HepG2 (cell line): ENCODE measurements around the gene GDI1. TPM values are rescaled to one million over a fixed set of nuclear protein-coding genes. Genes with fewer than 3 reads are reported as not detected.

Source experiments
- ATAC-seq: fragments of 200-7000 bp; cut with Tn5 transposase; 3 replicates; pipeline ENCODE4 v1.9.1; 2020; ENCODE audit warnings: mild to moderate bottlenecking, moderate library complexity
- BruUV-seq: library from RNA; stranded (reverse); fragments of 400-500 nt; replicated peaks from 2 replicates; lab custom pipeline; 2021; lab: Mats Ljungman, UMichigan
- CTCF ChIA-PET: fragments of 300-600 bp; formaldehyde crosslinking; extraction: SDS; loops from one replicate; lab custom pipeline; 2021; ENCODE audit warnings: low total read pairs, inconsistent platforms, low intra/inter-chr PET ratio; lab: Yijun Ruan, JAX
- POLR2A ChIA-PET: fragments of 350-600 bp; sonication (Branson Sonifier 250); formaldehyde crosslinking; loops from one replicate; lab custom pipeline; 2020; ENCODE audit warnings: antibody characterized with exemption, inconsistent platforms; lab: Yijun Ruan, JAX
- DNase-seq: peaks from one replicate; pipeline ENCODE4 v3.0.0-alpha.2; 2015; ENCODE audit warnings: low spot score
- FAIRE-seq: peaks from 3 replicates; lab custom pipeline; 2011; peaks lifted over from hg19 to GRCh38; lab: Jason Lieb, UNC
- H2AFZ ChIP-seq: one replicate; pipeline ENCODE4 v1.6.1; 2011; ENCODE audit warnings: low read length, inconsistent platforms
- H3K27ac ChIP-seq: fragments of 300-600 bp; 3 replicates; pipeline ENCODE4 v1.8.0; 2011; ENCODE audit warnings: mixed run types, mild to moderate bottlenecking, mixed read lengths, low read length, inconsistent platforms; ENCODE audit not compliant: insufficient read depth; ENCODE audit errors: extremely low read length
- H3K27me3 ChIP-seq, 2 experiments: fragments of 200-600 bp in 1 of 2; 2 replicates in 1 of 2; 3 replicates in 1 of 2; pipeline versions ENCODE4 v1.6.0 to v1.8.0; 2011; ENCODE audit warnings: low read length in 2 of 2, mild to moderate bottlenecking in 2 of 2, moderate library complexity in 2 of 2, inconsistent platforms in 1 of 2; ENCODE audit not compliant: insufficient read depth in 2 of 2, control insufficient read depth in 1 of 2
- H3K36me3 ChIP-seq, 2 experiments: fragments of 200-600 bp in 1 of 2; replicated peaks in 1 of 2; 2 replicates in 1 of 2; 3 replicates in 1 of 2; pipeline versions ENCODE4 v1.5.1 to v1.8.0; 2011; ENCODE audit warnings: low read length in 2 of 2, inconsistent platforms in 1 of 2; ENCODE audit not compliant: insufficient read depth in 2 of 2, control insufficient read depth in 1 of 2
- H3K4me1 ChIP-seq: 2 replicates; pipeline ENCODE4 v1.5.1; 2012; ENCODE audit warnings: low read length, inconsistent platforms; ENCODE audit not compliant: insufficient read depth
- H3K4me2 ChIP-seq: 2 replicates; pipeline ENCODE4 v1.6.0; 2011; ENCODE audit warnings: low read depth, low read length, inconsistent platforms
- H3K4me3 ChIP-seq, 3 experiments: fragments of 200-600 bp in 1 of 3; sonication (generic), shearing (Covaris generic) in 1 of 3; replicated peaks in 1 of 3; 2 replicates each; pipeline ENCODE4 v1.5.1; 2011 to 2016; ENCODE audit warnings: low read length in 3 of 3, inconsistent platforms in 2 of 3, low read depth in 2 of 3, mild to moderate bottlenecking in 2 of 3, control low read depth in 1 of 3, mixed read lengths in 1 of 3; ENCODE audit not compliant: insufficient read depth in 1 of 3
- H3K79me2 ChIP-seq: one replicate; pipeline ENCODE4 v1.6.1; 2011; ENCODE audit warnings: low read length, inconsistent platforms; ENCODE audit not compliant: insufficient read depth
- H3K9ac ChIP-seq: 2 replicates; pipeline ENCODE4 v1.6.0; 2011; ENCODE audit warnings: mild to moderate bottlenecking, low read depth, low read length, inconsistent platforms; ENCODE audit not compliant: insufficient read depth
- H3K9me3 ChIP-seq: 2 replicates; pipeline ENCODE4 v1.5.1; 2012; ENCODE audit warnings: mild to moderate bottlenecking, low read length
- H4K20me1 ChIP-seq: 2 replicates; pipeline ENCODE4 v1.6.0; 2011; ENCODE audit warnings: inconsistent platforms, mild to moderate bottlenecking, low read length, moderate library complexity; ENCODE audit not compliant: insufficient read depth
- AHR ChIP-seq: IDR thresholded peaks from 2 replicates; pipeline ENCODE4 v1.6.1; 2018; ENCODE audit warnings: missing genetic modification reagents, missing compliant biosample characterization
- BCL6 ChIP-seq: IDR thresholded peaks from 2 replicates; pipeline ENCODE4 v1.6.1; 2016; ENCODE audit warnings: missing genetic modification reagents, missing compliant biosample characterization
- CBFB ChIP-seq: sonication (generic); formaldehyde crosslinking; IDR thresholded peaks from 2 replicates; pipeline ENCODE4 v1.4.0; 2020; ENCODE audit warnings: missing genetic modification reagents
- CEBPB ChIP-seq: IDR thresholded peaks from 2 replicates; pipeline ENCODE4 v1.6.1; 2011; ENCODE audit warnings: low read depth, low read length, improper control_type of control experiment, borderline replicate concordance
- KDM6A ChIP-seq: IDR thresholded peaks from 2 replicates; pipeline ENCODE4 v1.6.1; 2016; ENCODE audit warnings: low read depth
- KLF13 ChIP-seq: sonication (generic); formaldehyde crosslinking; IDR thresholded peaks from 2 replicates; pipeline ENCODE4 v1.4.0; 2020; ENCODE audit warnings: mild to moderate bottlenecking, missing genetic modification reagents
- KLF6 ChIP-seq: IDR thresholded peaks from 2 replicates; pipeline ENCODE4 v1.8.0; 2016; ENCODE audit warnings: missing biosample characterization, missing genetic modification reagents
- NBN ChIP-seq: fragments of 450-650 bp; conservative IDR thresholded peaks from 2 replicates; pipeline ENCODE4 v1.6.1; 2017
- NFIB ChIP-seq: sonication (generic); formaldehyde crosslinking; IDR thresholded peaks from 2 replicates; pipeline ENCODE4 v1.9.0; 2021; ENCODE audit warnings: missing genetic modification reagents, mild to moderate bottlenecking, borderline replicate concordance
- PAF1 ChIP-seq: IDR thresholded peaks from 2 replicates; pipeline ENCODE4 v1.6.1; 2016; ENCODE audit warnings: missing genetic modification reagents, missing compliant biosample characterization
- POLR2G ChIP-seq: fragments of 200-400 bp; formaldehyde crosslinking; IDR thresholded peaks from 2 replicates; pipeline ENCODE4 v1.6.1; 2018; ENCODE audit warnings: mild to moderate bottlenecking, low read depth, low read length, moderate library complexity
- PRMT3 ChIP-seq: sonication (generic); formaldehyde crosslinking; IDR thresholded peaks from 2 replicates; pipeline ENCODE4 v1.8.1; 2022; ENCODE audit warnings: low read depth, mild to moderate bottlenecking, moderate library complexity, missing genetic modification reagents, borderline replicate concordance
- ZGPAT ChIP-seq: IDR thresholded peaks from 2 replicates; pipeline ENCODE4 v1.6.1; 2016; ENCODE audit warnings: mild to moderate bottlenecking
- ZMAT3 ChIP-seq: sonication (generic); formaldehyde crosslinking; conservative IDR thresholded peaks from 2 replicates; pipeline ENCODE4 v1.7.0; 2021; ENCODE audit warnings: missing genetic modification reagents
- ZNF136 ChIP-seq: sonication (generic); formaldehyde crosslinking; IDR thresholded peaks from 2 replicates; pipeline ENCODE4 v1.8.1; 2022; ENCODE audit warnings: low read depth, mild to moderate bottlenecking, moderate library complexity, missing genetic modification reagents
- ZNF253 ChIP-seq: sonication (generic); formaldehyde crosslinking; IDR thresholded peaks from 2 replicates; pipeline ENCODE4 v1.8.0; 2022; ENCODE audit warnings: mild to moderate bottlenecking, missing genetic modification reagents, borderline replicate concordance
- ZNF256 ChIP-seq: sonication (generic); formaldehyde crosslinking; conservative IDR thresholded peaks from 2 replicates; pipeline ENCODE4 v1.4.0; 2020; ENCODE audit warnings: missing genetic modification reagents
- ZNF292 ChIP-seq: sonication (generic); formaldehyde crosslinking; IDR thresholded peaks from 2 replicates; pipeline ENCODE4 v1.8.1; 2022; ENCODE audit warnings: mild to moderate bottlenecking, low read depth, missing genetic modification reagents, borderline replicate concordance
- ZNF350 ChIP-seq: sonication (generic); formaldehyde crosslinking; IDR thresholded peaks from 2 replicates; pipeline ENCODE4 v1.4.0; 2020; ENCODE audit warnings: mild to moderate bottlenecking, low read depth, missing genetic modification reagents, borderline replicate concordance
- ZNF362 ChIP-seq: sonication (generic); formaldehyde crosslinking; IDR thresholded peaks from 2 replicates; pipeline ENCODE4 v1.4.0; 2020; ENCODE audit warnings: missing genetic modification reagents, mild to moderate bottlenecking, borderline replicate concordance
- ZNF496 ChIP-seq: sonication (generic); formaldehyde crosslinking; IDR thresholded peaks from 2 replicates; pipeline ENCODE4 v1.8.1; 2023; ENCODE audit warnings: mild to moderate bottlenecking, moderate library complexity, missing genetic modification reagents; ENCODE audit not compliant: insufficient replicate concordance
- ZNF577 ChIP-seq: sonication (generic); formaldehyde crosslinking; IDR thresholded peaks from 2 replicates; pipeline ENCODE4 v1.4.0; 2020; ENCODE audit warnings: mild to moderate bottlenecking, low read depth, missing genetic modification reagents, borderline replicate concordance
- ZNF678 ChIP-seq: sonication (generic); formaldehyde crosslinking; IDR thresholded peaks from 2 replicates; pipeline ENCODE4 v1.4.0; 2020; ENCODE audit warnings: mild to moderate bottlenecking, missing genetic modification reagents
- ZNF747 ChIP-seq: sonication (generic); formaldehyde crosslinking; IDR thresholded peaks from 2 replicates; pipeline ENCODE4 v1.8.1; 2023; ENCODE audit warnings: missing genetic modification reagents, mild to moderate bottlenecking, borderline replicate concordance
- WGBS: methylation state at CpG from one replicate; pipeline ENCODE4 v1.1.6; 2017; ENCODE audit warnings: low lambda C conversion rate; 5-methylcytosine and 5-hydroxymethylcytosine counted together
- in situ Hi-C: cut with HindIII; loops from 2 replicates; pipeline ENCODE4 v1.10.0; 2017; ENCODE audit warnings: low pct_unique_long_range_greater_than_20kb; ENCODE audit not compliant: extremely low pct_ligation_motif_present
- intact Hi-C: fragments of 100-400 bp; cut with micrococcal nuclease; formaldehyde crosslinking; loops from one replicate; pipeline ENCODE4 v1.10.0; 2022; ENCODE audit not compliant: unreplicated experiment
- polyA plus RNA-seq, 8 experiments: library from polyadenylated mRNA; depleted of rRNA in 3 of 8; stranded (reverse) in 7 of 8; unstranded in 1 of 8; fragments of >200 nt; fragmentation: Illumina TruSeq in 4 of 8; extraction: Trizol in 4 of 8; gene quantifications; 2 replicates each; pipeline versions ENCODE4 v1.2.1 to v1.2.3, GENCODE V29; 2011 to 2016; ENCODE audit warnings: low read depth in 4 of 8, missing spikeins in 1 of 8, mixed read lengths in 1 of 8; ENCODE audit not compliant: insufficient read depth in 1 of 8
- total RNA-seq, 5 experiments: library from RNA; depleted of rRNA; stranded (reverse); fragments of >200 nt; fragmentation: Illumina TruSeq; extraction: Trizol; gene quantifications; 2 replicates each; pipeline ENCODE4 v1.2.3, GENCODE V29; 2016; ENCODE audit warnings: low read depth in 1 of 5

The GDI1 gene
- total and polyA plus RNA-seq, 2 of the 13 experiments (the other 11 are each of a cell fraction or from before 2014, with no cell fraction given): 17.4 to 105 TPM

GRCh38 chrX:154411981-154412340, 25.0 kb upstream of the GDI1 start (continued):
- TF ChIP-seq NFIB (CRISPR knock-in tag) (no peak), NBN (no peak), KLF6 (CRISPR knock-in tag) (0 out of 2 replicates have a peak, but pooled peaks have one; percentile 18), AHR (peak; percentile 23; the same call in 1 of the 2 replicates), ZNF577 (CRISPR knock-in tag) (no peak), ZNF292 (CRISPR knock-in tag) (no peak), POLR2G (no peak; the same call in 1 of the 2 replicates), PAF1 (CRISPR knock-in tag) (no peak), ZNF678 (CRISPR knock-in tag) (no peak), KLF13 (CRISPR knock-in tag) (no peak), ZMAT3 (no peak), ZNF350 (CRISPR knock-in tag) (no peak)

- H2AFZ ChIP-seq: no peak overlapping the region
- H3K4me3 ChIP-seq: peak overlapping the region; percentile 57 to 73 (median 72); a peak in 5 of 6 replicates
- H3K79me2 ChIP-seq: no peaks in the 10 kb centered on the region
- intact Hi-C loops: no loop called here
- peak overlapping the region; percentile 71 for H3K4me2 ChIP-seq
- no peaks in the 10 kb centered on the region for H3K27me3 ChIP-seq
- FAIRE-seq (no peak), DNase-seq (no peak)
- 0 out of 5 replicates have a peak, but pooled peaks cover 0 to 4% of the 10 kb centered on the region in 2 experiments for H3K36me3 ChIP-seq
- WGBS: no CpG with 5 or more reads among the region's 4 CpGs
- TF ChIP-seq ZNF253 (CRISPR knock-in tag): no peak
- no peak for TF ChIP-seq BCL6 (CRISPR knock-in tag)
- no peak for TF ChIP-seq CBFB
- TF ChIP-seq ZGPAT (CRISPR knock-in tag): no peak
- TF ChIP-seq PRMT3 (CRISPR knock-in tag): no peak
- TF ChIP-seq CEBPB: no peak
- TF ChIP-seq ZNF256: no peak
- no peak for TF ChIP-seq ZNF496 (CRISPR knock-in tag)
- TF ChIP-seq ZNF747 (CRISPR knock-in tag): no peak
- no peak for TF ChIP-seq ZNF136
- no peak for TF ChIP-seq ZNF362 (CRISPR knock-in tag)
- no peak for TF ChIP-seq KDM6A (CRISPR knock-in tag)
- TF ChIP-seq, all 625 proteins: peak for 0
- ATAC-seq: no peak
- in situ Hi-C loops: loop anchor here (25.0 kb wide), 1 partner anchor 125 kb away; the partner anchor contains the start of genes G6PD and IKBKG
- BruUV-seq: no TSS peak
- no peak overlapping the region for H3K9ac ChIP-seq
- H4K20me1 ChIP-seq: no peaks in the 10 kb centered on the region
- no peak overlapping the region for H3K27ac ChIP-seq
- ChIA-PET CTCF (no interaction called here), POLR2A (interaction anchor here (0.9 to 4.9 kb wide), 6 partner anchors 12 to 104 kb away, joined by 4 to 75 read pairs (median 7); partner anchors contain the start of genes ATP6AP1, FAM3A, RPL10 and SLC10A3)
- no peaks in the 10 kb centered on the region for H3K9me3 ChIP-seq
- H3K4me1 ChIP-seq: peaks cover 25% of the 10 kb centered on the region
These were observed 24.5 kb upstream of the GDI1 start for GRCh38 chrX:154412468-154412867.
